H1 (cell line): ENCODE measurements around the gene CHST10. TPM values are rescaled to one million over a fixed set of nuclear protein-coding genes. Genes with fewer than 3 reads are reported as not detected.

ENCODE experiments used
- CTCF ChIA-PET: fragments of 300-600 bp; sonication (Branson Sonifier 250); formaldehyde crosslinking; loops from one replicate; lab custom pipeline; 2021; ENCODE audit not compliant: partially characterized antibody; lab: Charles Lee
- POLR2A ChIA-PET: fragments of 300-600 bp; sonication (Branson Sonifier 250); formaldehyde crosslinking; loops from one replicate; lab custom pipeline; 2021; ENCODE audit warnings: inconsistent platforms; ENCODE audit not compliant: partially characterized antibody; lab: Charles Lee
- DNase-seq, 2 experiments: peaks; one replicate each; pipeline versions ENCODE4 v3.0.0 to v3.0.0-alpha.2; 2010 to 2022; ENCODE audit warnings: low spot score in 2 of 2, low read depth in 1 of 2, mixed read lengths in 1 of 2
- FAIRE-seq: peaks from 2 replicates; lab custom pipeline; 2011; peaks lifted over from hg19 to GRCh38; lab: Jason Lieb, UNC
- H2AFZ ChIP-seq: 2 replicates; pipeline ENCODE4 v1.8.1; 2012; ENCODE audit warnings: low read length, inconsistent platforms
- H2AK5ac ChIP-seq: 2 replicates; pipeline ENCODE4 v1.6.1; 2013; ENCODE audit warnings: low read depth, low read length
- H2BK120ac ChIP-seq: replicated peaks from 2 replicates; pipeline ENCODE3; 2013; ENCODE audit warnings: low read depth, low read length, inconsistent platforms
- H2BK12ac ChIP-seq: 2 replicates; pipeline ENCODE4 v1.6.1; 2013; ENCODE audit warnings: low read depth, low read length
- H2BK15ac ChIP-seq: 2 replicates; pipeline ENCODE4 v1.6.1; 2013; ENCODE audit warnings: low read length
- H2BK20ac ChIP-seq: 2 replicates; pipeline ENCODE4 v1.6.1; 2013; ENCODE audit warnings: low read length
- H2BK5ac ChIP-seq: 2 replicates; pipeline ENCODE4 v1.6.1; 2013; ENCODE audit warnings: low read depth, low read length
- H3K14ac ChIP-seq: 2 replicates; pipeline ENCODE4 v1.6.1; 2013; ENCODE audit warnings: inconsistent platforms; ENCODE audit not compliant: insufficient read length
- H3K18ac ChIP-seq: 2 replicates; pipeline ENCODE4 v1.6.1; 2013; ENCODE audit warnings: low read length; ENCODE audit errors: extremely low read depth
- H3K23ac ChIP-seq: 2 replicates; pipeline ENCODE4 v1.6.1; 2013; ENCODE audit warnings: inconsistent platforms; ENCODE audit not compliant: insufficient read length
- H3K23me2 ChIP-seq: 2 replicates; pipeline ENCODE4 v1.6.1; 2013; ENCODE audit warnings: low read depth, low read length
- H3K27ac ChIP-seq: 2 replicates; pipeline ENCODE4 v1.6.1; 2011; ENCODE audit warnings: low read depth, low read length, inconsistent platforms
- H3K27me3 ChIP-seq, 4 experiments: replicated peaks in 1 of 4; 1 replicate in 1 of 4; 2 replicates in 3 of 4; pipeline versions ENCODE4 v1.6.1 to v1.8.1; 2011 to 2013; ENCODE audit warnings: low read length in 3 of 4, mild to moderate bottlenecking in 3 of 4, inconsistent platforms in 2 of 4, mixed read lengths in 2 of 4, moderate library complexity in 1 of 4; ENCODE audit not compliant: control insufficient read depth in 3 of 4, insufficient read depth in 3 of 4; ENCODE audit errors: extremely low read depth in 1 of 4
- H3K36me3 ChIP-seq, 4 experiments: 2 replicates each; pipeline versions ENCODE4 v1.6.1 to v1.8.1; 2011 to 2013; ENCODE audit warnings: mild to moderate bottlenecking in 4 of 4, low read length in 3 of 4, moderate library complexity in 2 of 4, control low read depth in 1 of 4, inconsistent platforms in 1 of 4; ENCODE audit not compliant: insufficient read depth in 4 of 4, control insufficient read depth in 2 of 4
- H3K4ac ChIP-seq: replicated peaks from 2 replicates; pipeline ENCODE3; 2013; ENCODE audit warnings: low read length, low read depth, mixed read lengths, inconsistent platforms; ENCODE audit not compliant: insufficient read length
- H3K4me1 ChIP-seq, 4 experiments: replicated peaks in 1 of 4; 1 replicate in 1 of 4; 2 replicates in 3 of 4; pipeline versions ENCODE4 v1.6.1 to v1.8.1; 2011 to 2013; ENCODE audit warnings: low read length in 3 of 4, inconsistent platforms in 2 of 4, mixed read lengths in 1 of 4; ENCODE audit not compliant: insufficient read depth in 4 of 4, control insufficient read depth in 3 of 4
- H3K4me2 ChIP-seq, 2 experiments: 2 replicates each; pipeline versions ENCODE4 v1.6.1 to v1.8.1; 2011 to 2013; ENCODE audit warnings: low read depth in 2 of 2, low read length in 2 of 2, control low read depth in 1 of 2, inconsistent platforms in 1 of 2, mild to moderate bottlenecking in 1 of 2; ENCODE audit not compliant: insufficient read depth in 1 of 2
- H3K4me3 ChIP-seq, 4 experiments: fragments of 200-600, 300-600 bp in 1 of 4; sonication (generic), shearing (Covaris generic), sonication (Bioruptor Twin) in 1 of 4; 2 replicates each; pipeline versions ENCODE4 v1.5.1 to v1.8.1; 2011 to 2016; ENCODE audit warnings: low read length in 4 of 4, low read depth in 3 of 4, control low read depth in 2 of 4, inconsistent platforms in 2 of 4, mild to moderate bottlenecking in 2 of 4, mixed read lengths in 1 of 4, moderate library complexity in 1 of 4; ENCODE audit not compliant: insufficient read depth in 2 of 4; ENCODE audit errors: extremely low read depth in 1 of 4
- H3K56ac ChIP-seq: replicated peaks from 2 replicates; pipeline ENCODE3; 2013; ENCODE audit warnings: low read depth, mild to moderate bottlenecking, mixed read lengths, low read length, inconsistent platforms; ENCODE audit not compliant: insufficient read length
- H3K79me1 ChIP-seq: 2 replicates; pipeline ENCODE4 v1.6.1; 2013; ENCODE audit warnings: low read depth, low read length, control low read depth
- H3K79me2 ChIP-seq, 2 experiments: 2 replicates each; pipeline versions ENCODE4 v1.6.1 to v1.8.1; 2012 to 2013; ENCODE audit warnings: low read length in 2 of 2, mild to moderate bottlenecking in 2 of 2, inconsistent platforms in 1 of 2; ENCODE audit not compliant: insufficient read depth in 2 of 2, control insufficient read depth in 1 of 2
- H3K9ac ChIP-seq, 4 experiments: replicated peaks in 1 of 4; 1 replicate in 1 of 4; 2 replicates in 3 of 4; pipeline versions ENCODE4 v1.6.1 to v1.8.1; 2011 to 2013; ENCODE audit warnings: low read depth in 3 of 4, low read length in 3 of 4, control low read depth in 2 of 4, mild to moderate bottlenecking in 2 of 4, moderate library complexity in 2 of 4, inconsistent platforms in 1 of 4; ENCODE audit errors: extremely low read depth in 1 of 4
- H3K9me3 ChIP-seq, 2 experiments: 2 replicates each; pipeline versions ENCODE4 v1.6.1 to v1.8.1; 2012 to 2013; ENCODE audit warnings: mild to moderate bottlenecking in 2 of 2, moderate library complexity in 2 of 2, control low read depth in 1 of 2, inconsistent platforms in 1 of 2, low read depth in 1 of 2, low read length in 1 of 2, mixed read lengths in 1 of 2; ENCODE audit not compliant: insufficient read depth in 2 of 2
- H4K20me1 ChIP-seq, 2 experiments: replicated peaks in 1 of 2; 2 replicates each; pipeline versions ENCODE3 to v1.8.1; 2011 to 2013; ENCODE audit warnings: inconsistent platforms in 2 of 2, low read length in 2 of 2, mild to moderate bottlenecking in 1 of 2; ENCODE audit not compliant: insufficient read depth in 2 of 2, control insufficient read depth in 1 of 2
- H4K5ac ChIP-seq: 2 replicates; pipeline ENCODE4 v1.6.1; 2013; ENCODE audit warnings: low read length, low read depth, mixed read lengths, inconsistent platforms; ENCODE audit not compliant: insufficient read length
- H4K8ac ChIP-seq: 2 replicates; pipeline ENCODE4 v1.8.0; 2013; ENCODE audit warnings: mild to moderate bottlenecking, moderate library complexity, low read length, inconsistent platforms; ENCODE audit not compliant: insufficient read depth; ENCODE audit errors: extremely low read depth
- H4K91ac ChIP-seq: replicated peaks from 2 replicates; pipeline ENCODE3; 2013; ENCODE audit warnings: low read length, mixed read lengths, inconsistent platforms; ENCODE audit not compliant: insufficient read length
- BACH1 ChIP-seq: IDR thresholded peaks from 2 replicates; pipeline ENCODE4 v1.6.1; 2012; ENCODE audit warnings: low read length, improper control_type of control experiment
- CTCF ChIP-seq, 3 experiments: IDR thresholded peaks; 1 replicate in 2 of 3; 2 replicates in 1 of 3; pipeline versions ENCODE4 v1.5.1 to v1.6.1; 2011; ENCODE audit warnings: low read length in 3 of 3, mild to moderate bottlenecking in 3 of 3, inconsistent platforms in 2 of 3, low read depth in 1 of 3, moderate library complexity in 1 of 3; ENCODE audit not compliant: insufficient read depth in 1 of 3; ENCODE audit errors: control extremely low read depth in 1 of 3
- MAFK ChIP-seq: IDR thresholded peaks from 2 replicates; pipeline ENCODE4 v1.6.1; 2012; ENCODE audit warnings: low read depth, mild to moderate bottlenecking, improper control_type of control experiment, low read length
- RAD21 ChIP-seq, 2 experiments: IDR thresholded peaks in 1 of 2; conservative IDR thresholded peaks in 1 of 2; 2 replicates each; pipeline ENCODE4 v1.6.1; 2011; ENCODE audit warnings: low read depth in 2 of 2, low read length in 2 of 2, improper control_type of control experiment in 1 of 2, inconsistent platforms in 1 of 2, mild to moderate bottlenecking in 1 of 2, moderate library complexity in 1 of 2
- SAP30 ChIP-seq: fragments of 300-600 bp; sonication (generic); IDR thresholded peaks from 2 replicates; pipeline ENCODE4 v1.7.1; 2012; ENCODE audit warnings: low read length, moderate library complexity, mild to moderate bottlenecking, inconsistent platforms; ENCODE audit not compliant: insufficient read depth, insufficient replicate concordance
- TEAD4 ChIP-seq: IDR thresholded peaks from 2 replicates; pipeline ENCODE4 v1.6.1; 2012; ENCODE audit warnings: low read depth, low read length, inconsistent platforms, mixed read lengths
- WGBS, 2 experiments: shearing (Covaris generic) in 1 of 2; methylation state at CpG; one replicate each; pipeline versions ENCODE4 v1.1.6 to v1.1.7; 2013 to 2015; ENCODE audit warnings: low lambda C conversion rate in 2 of 2, mixed read lengths in 2 of 2, inconsistent platforms in 1 of 2, low coverage in 1 of 2, missing lambda C conversion rate in 1 of 2; ENCODE audit not compliant: insufficient replicate concordance in 2 of 2, insufficient coverage in 1 of 2, insufficient read length in 1 of 2; ENCODE audit errors: extremely low coverage in 1 of 2, missing lambda C conversion rate in 1 of 2; 5-methylcytosine and 5-hydroxymethylcytosine counted together
- polyA plus RNA-seq, 7 experiments: library from polyadenylated mRNA; depleted of rRNA in 3 of 7; stranded (reverse) in 5 of 7; unstranded in 2 of 7; fragments of >200 nt in 5 of 7; fragments of 200-250 nt in 2 of 7; gene quantifications; 1 replicate in 5 of 7; 2 replicates in 1 of 7; 4 replicates in 1 of 7; pipeline versions ENCODE4 v1.2.1 to v1.2.3, GENCODE V29; 2011 to 2013; ENCODE audit warnings: missing spikeins in 2 of 7, mixed read lengths in 2 of 7
- total RNA-seq: library from RNA; stranded (reverse); fragmentation: NEBNext Ultra II Directional; extraction: Animal tissue kit (Norgen Biotek cat#: 25700); gene quantifications from 2 replicates; pipeline ENCODE4 v1.2.1, GENCODE V29; 2021

The CHST10 gene
- total and polyA plus RNA-seq, 2 of the 8 experiments (the other 6 are each of a cell fraction or from before 2014, with no cell fraction given): 27.3 to 29.1 TPM

DNA sequence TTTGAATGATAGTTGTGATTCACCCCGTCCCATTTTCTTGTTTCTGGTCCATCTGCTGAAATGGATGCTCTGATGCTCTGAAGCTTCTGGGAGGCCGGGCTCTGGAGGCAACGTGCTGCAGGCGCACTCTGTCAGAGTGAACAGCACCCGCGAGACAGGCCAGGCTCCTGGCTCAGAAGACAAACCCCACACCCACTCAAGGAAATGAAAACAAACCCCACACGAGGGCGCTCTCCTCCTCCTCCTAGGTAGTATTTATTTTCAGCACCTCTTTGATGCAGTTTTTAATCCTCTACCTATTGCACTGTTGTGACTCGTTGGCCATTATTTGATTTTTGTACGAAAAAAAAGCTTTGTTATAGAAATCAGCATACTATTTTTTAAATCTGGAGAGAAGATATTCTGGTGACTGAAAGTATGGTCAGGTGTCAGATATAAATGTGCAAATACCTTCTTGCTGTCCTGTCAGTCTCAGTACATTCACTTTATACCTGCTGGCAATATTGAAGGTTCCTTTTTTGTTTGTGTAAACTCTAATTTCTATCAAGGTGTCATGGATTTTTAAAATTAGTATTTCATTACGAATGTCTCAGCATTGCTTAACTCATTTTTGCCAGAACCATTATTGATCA lies 10.3 kb upstream of the CHST10 start:
- Histone ChIP-seq H3K4ac (no peak overlapping the region), H2BK120ac (no peak overlapping the region), H3K9ac (no peak overlapping the region), H3K9me3 (peaks cover 0 to 7% of the 10 kb centered on the region in 2 experiments; a peak in 2 of 4 replicates), H2BK12ac (no peak overlapping the region), H3K4me2 (no peak overlapping the region), H3K23me2 (no peaks in the 10 kb centered on the region), H2BK5ac (no peak overlapping the region), H3K4me1 (peaks cover 0 to 4% (median 1%) of the 10 kb centered on the region in 4 experiments; a peak in 2 of 7 replicates), H3K27me3 (no peaks in the 10 kb centered on the region), H2BK15ac (no peak overlapping the region), H3K79me1 (no peaks in the 10 kb centered on the region), H3K56ac (no peak overlapping the region), H3K4me3 (no peak overlapping the region), H4K5ac (no peak overlapping the region), H2AK5ac (no peak overlapping the region), H3K36me3 (no peaks in the 10 kb centered on the region), H3K79me2 (no peaks in the 10 kb centered on the region), H4K91ac (no peak overlapping the region), H3K14ac (no peak overlapping the region), H2AFZ (no peak overlapping the region), H3K23ac (no peak overlapping the region), H3K18ac (no peak overlapping the region), H3K27ac (no peak overlapping the region), H4K20me1 (no peaks in the 10 kb centered on the region), H2BK20ac (no peak overlapping the region), H4K8ac (no peak overlapping the region)
- CTCF ChIA-PET: interaction anchor here (1.0 kb wide), 1 partner anchor 14 kb away, joined by 3 read pairs; no protein-coding TSS in a partner anchor
- TF ChIP-seq CTCF (IDR thresholded peaks at IDR 0.05; ENCODE audit: control extremely low read depth in 1 of 3, insufficient read depth in 1 of 3, low read depth in 1 of 3, low read length in 3 of 3) (peak; percentile 29 to 45 (median 37); a peak in 3 of 4 replicates), BACH1 (no peak), TEAD4 (no peak), MAFK (no peak), SAP30 (no peak), RAD21 (IDR thresholded peaks at IDR 0.05 in 1 of 2, conservative IDR thresholded peaks at IDR 0.05 in 1 of 2; ENCODE audit: low read depth in 2 of 2, low read length in 2 of 2) (peak; percentile 59 to 60)
- WGBS, 2 experiments: 69% methylated on average over 11 of the region's 11 CpGs; no CpG with 5 or more reads in 1 of the 2 experiments
- FAIRE-seq (no peak), DNase-seq (peak in 1 of 2 experiments; percentile 76)
- POLR2A ChIA-PET: no interaction called here
